NCI-H510A treated with DMSO at 0.1 percent for 48 hours (cell line): ENCODE results near the gene ACAD8.
"Not testable (repeated sequence)": the region's sequence is repeated elsewhere in the genome, so short reads cannot be mapped to it uniquely, and the experiment has no call there.

Experiments used
- DNase-seq: peaks from one replicate; lab custom pipeline; 2025; lab: John Stamatoyannopoulos, UW

Gene ACAD8

DNA sequence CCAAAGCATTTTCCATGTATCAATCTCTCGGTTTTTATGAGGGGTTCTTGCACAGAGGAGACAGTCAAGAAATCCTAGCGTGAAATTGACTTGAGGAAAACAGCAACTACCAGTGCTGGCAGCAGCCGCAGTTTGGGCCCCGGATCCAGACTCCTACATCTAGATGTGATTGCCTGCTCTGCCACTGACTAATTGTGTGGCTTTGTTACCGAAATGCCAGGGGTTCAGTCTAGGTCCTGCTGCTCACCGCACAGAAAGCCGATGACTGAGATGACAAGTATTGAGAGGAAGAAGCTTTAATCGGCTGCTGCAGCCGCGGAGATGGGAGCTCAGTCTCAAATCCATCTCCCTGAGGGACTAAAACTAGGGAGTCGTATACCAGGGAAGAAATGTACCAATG is 14.6 kb downstream of the ACAD8 start:
- DNase-seq, result no peak

DNA sequence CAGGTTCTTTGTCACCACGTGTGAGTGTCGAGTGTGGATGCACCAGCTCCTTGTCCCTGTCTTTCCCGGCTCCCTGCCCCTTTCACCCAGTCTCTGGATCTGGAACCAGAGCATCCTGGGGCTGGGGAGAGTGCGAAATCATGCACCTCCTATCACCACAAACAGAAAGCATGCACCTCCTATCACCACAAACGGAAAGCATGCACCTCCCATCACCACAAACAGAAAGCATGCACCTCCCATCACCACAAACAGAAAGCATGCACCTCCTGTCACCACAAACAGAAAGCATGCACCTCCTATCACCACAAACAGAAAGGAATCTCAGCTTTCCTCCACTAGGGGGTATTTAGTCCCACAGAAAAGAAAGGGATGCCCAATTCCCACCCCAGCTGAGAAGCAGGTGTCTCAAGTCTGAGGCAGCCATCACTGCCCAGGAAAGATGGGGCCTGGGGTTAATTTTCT is 16.9 kb downstream of the ACAD8 start:
- DNase-seq, result no peak

- DNase-seq, result no peak
Measured at GRCh38 chr11:134271978-134272377, 18.6 kb downstream of the ACAD8 start.

DNA sequence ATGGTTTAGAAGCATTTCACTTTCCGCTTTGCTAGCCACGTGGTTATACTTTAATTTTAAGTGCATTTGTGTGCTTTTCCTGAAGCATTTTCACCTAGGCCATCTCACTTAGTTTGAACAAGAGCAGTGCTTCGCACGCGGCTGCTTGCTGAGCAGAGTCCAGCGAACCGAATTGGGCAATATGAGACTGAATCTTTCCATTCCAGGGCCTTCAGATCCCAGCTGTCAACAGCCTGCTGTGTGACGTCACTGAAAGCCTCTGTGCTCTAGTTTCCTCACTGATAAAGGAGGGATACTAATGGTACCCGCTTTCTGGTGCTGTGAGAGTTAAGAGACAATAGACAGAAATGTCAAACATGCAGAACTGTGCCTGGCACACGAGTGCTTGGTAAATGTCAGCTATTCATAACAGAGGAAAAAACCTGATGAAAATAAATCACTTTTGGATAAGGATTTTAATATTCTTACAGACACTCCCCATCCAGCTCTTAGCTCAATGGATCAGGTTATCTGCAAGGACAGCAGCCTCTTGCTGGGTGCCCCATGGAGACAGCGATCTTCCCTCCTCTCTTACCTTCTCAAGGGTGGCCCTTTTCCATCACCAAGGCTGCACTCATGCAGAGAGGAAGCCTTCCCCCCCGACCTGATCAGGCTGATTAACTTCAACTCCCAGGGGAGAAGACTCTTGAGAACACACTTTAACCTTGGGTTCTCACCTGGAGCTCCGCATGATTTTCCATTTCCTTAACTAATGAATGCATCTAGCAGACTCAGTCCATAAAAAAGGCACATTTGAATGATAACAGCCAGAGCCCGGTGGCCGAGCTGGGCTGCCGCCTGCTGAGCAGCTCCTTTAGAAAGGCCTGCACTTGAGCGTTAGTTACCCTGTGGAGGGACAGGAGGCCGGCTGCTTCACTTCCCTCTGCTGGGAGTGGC is 19.3 kb downstream of the ACAD8 start:
- DNase-seq, result no peak

DNA sequence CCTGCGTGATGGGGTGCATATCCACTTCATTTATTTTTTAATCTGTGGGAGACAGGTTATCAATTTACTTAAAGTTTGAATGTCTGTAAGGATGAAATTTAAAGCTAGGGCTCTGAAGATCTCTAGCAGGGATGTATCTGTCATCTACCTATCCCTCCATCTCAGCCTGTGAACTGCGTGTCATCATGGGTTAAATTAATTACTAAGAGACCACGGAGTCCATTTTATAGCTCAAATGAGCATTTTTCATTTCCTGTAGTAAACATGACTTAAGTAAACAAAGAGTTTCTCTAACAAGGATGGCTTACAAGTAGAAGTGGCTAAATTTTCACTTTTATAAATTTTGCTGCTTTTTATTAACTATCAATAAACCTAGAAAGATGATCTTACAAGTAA is 19.9 kb downstream of the ACAD8 start:
- no peak for DNase-seq

DNA sequence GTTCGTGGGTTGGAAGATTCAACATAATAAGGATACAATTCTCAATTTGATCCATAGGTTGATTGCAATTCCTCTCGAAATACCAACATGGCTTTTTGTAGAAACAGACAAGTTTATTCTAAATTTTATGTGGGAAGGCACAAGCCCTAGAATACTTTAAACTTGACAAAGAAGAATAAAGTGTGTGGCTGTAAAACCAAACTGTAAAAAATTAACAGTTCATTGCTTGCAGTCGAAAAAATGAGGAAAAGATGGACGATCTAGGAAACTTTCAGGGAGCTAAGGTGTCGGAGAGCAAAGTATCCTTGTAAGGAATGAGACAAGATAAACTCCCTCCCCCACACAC is 21.8 kb downstream of the ACAD8 start:
- DNase-seq, result no peak

GRCh38 chr11:134275534-134276395 is 22.4 kb downstream of the ACAD8 start, which contains the start of gene GLB1L3:
Gene GLB1L3 (plus strand): TSS chr11:134276379. CDS start chr11:134276741, 362 bp downstream.
- DNase-seq, result no peak

DNA sequence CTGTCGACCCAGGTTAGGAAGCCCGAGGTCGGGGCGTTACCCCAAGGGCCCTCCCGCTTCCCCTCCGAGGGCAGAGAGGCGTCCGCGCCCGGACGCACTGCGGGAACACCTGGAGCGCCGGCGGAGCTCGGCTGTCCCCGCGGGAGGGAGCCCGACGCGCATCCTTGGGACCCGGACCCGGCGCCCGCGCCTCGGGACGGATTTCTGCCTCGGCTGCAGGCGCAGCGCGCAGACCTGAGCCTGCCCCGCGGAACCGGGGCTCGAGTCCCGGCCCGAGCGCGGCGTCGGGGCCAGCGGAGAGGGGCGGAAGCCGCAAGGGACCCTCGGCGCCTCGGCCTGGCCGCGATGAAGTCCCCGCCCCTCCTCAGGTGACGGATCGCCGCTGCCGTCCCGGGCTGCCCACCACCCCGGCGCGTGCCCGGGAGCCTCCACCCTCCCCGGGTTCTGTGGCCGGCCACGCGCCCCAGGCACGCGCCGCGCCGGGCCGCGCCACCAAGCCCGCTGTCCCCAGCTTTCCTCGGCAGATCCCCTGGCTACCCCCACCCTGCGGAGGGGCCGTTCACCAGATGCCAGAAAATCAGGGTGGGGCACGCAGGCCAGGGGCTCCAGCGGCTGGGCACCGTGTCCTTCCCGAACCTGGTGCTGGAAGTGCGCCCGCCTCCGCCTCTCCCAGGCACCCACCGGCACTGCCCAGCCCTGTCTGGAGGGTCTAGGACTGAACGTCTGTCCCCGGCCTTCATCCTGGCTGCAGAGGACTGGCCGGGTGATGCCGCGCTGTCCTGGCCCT is 23.2 kb downstream of the ACAD8 start:
- no peak for DNase-seq

DNA sequence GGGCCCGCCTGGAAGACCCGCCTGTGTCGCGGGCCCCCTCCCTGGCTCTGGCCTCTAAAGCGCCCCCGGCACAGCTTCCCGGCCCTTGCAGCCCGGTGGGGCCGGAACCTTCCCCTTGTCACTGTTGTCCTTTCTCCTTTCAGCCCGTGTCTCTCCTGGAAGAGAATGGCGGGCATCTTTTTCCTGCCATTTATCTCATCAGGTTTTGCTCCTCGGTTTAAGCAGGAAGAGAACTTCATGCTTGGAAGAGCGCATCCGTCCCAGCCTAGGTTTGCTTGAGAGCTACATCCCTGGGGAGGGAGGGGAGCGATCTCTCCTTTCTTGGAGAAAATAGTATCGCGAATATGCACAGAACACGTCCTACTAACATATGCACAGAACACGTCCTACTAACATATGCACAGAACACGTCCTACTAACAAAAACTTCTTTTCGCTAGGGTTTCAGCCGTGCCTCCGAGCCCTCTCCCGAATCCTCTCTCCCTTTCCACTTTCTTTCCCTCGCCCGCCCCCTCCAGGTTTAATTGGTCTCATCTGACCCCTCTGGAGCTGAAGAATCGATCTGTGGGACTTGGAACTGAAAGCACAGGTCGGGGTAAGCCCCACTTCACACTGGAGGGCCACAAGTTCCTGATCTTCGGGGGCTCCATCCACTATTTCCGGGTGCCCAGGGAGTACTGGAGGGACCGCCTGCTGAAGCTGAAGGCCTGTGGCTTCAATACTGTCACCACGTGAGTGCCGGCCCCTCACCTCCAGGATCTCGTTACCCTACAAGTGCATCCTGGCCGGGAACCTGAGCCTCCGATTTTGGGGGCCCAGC is 24.0 kb downstream of the ACAD8 start:
- no peak for DNase-seq

- no peak for DNase-seq
Measured at GRCh38 chr11:134278356-134278755, 25.0 kb downstream of the ACAD8 start.

GRCh38 chr11:134281635-134282034 is 28.3 kb downstream of the ACAD8 start:
- not testable (repeated sequence) for DNase-seq

DNA sequence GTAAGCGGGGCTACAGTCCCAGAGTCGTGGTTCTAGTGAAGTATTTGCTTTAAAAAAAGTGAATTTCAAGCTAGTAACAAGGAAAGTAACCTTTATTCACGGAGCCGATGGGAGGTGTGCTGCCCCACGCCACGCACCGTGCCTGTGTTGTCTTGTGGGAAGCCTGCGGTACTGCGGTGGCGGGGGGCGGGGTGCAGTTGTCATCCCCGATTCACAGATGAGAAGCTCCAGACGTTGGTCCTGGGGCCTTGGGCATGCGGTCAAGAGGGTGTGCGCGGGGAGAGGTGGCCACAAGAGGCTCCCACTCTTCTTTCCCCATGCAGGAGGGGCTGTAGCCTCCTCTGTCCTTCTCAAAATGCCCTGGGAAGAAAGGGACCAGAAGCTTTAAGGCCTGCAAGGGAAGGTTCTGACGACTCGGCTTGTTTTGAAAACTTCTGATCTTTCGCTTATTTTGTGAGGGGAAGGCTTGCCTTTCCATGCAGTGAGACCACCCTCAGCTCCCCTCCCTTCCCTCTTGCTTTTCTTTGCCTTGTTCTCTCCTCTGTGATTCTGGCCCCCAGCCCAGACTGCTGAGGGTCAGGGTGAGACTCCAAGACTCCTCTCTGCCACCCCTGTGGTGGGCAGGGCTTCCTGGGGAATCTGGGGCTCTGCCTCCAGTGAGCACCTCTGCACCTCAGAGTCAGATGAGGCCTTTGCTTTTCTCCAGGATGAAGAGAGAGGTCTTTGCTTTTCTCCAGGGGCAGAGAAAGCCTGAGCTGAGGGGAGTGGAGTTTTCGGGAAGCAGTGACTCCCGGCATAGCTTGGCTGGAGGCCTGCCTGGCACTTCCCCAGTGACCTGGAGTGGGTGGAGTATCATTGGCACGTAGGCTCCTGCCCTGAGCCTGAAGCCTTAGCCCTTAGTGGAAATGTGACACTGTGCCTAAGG is 29.0 kb downstream of the ACAD8 start:
- DNase-seq, result no peak

DNA sequence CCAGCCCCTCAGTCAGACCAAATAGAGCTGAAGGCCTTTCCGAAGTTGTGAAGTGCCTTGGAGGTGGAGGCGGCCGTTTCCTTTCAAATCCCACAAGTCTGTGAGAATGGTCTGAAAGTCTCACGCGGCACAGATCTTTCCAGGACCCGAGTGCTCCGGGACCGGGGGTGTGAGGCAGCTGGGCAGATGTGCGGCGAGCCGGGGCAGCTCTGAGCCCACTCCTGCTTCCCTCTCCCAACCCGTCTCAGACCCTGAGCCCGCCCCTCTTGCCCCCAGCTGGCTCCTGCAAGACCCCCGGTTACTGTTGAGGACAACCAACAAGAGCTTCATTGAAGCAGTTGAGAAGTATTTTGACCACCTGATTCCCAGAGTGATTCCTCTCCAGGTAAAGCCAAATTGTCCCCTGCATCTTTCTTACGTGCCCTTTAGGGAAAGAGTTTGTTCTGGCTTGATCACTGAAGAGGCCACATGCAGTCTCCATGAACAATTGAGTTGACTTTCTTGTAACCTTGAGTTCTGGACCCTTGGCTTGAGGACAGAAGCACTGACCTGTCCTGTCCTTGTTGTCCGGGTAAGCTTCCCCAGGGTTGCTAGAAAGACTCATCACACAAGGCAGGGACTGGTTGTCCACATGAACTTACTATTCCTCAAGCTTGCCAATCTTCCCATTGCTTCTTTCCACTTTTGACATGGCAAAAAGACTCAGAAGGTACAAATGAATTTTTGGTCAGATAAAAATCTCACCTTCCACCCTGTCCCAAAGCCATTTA is 30.3 kb downstream of the ACAD8 start:
- no peak for DNase-seq

- not testable (repeated sequence) for DNase-seq
Measured at GRCh38 chr11:134284349-134284748, 31.0 kb downstream of the ACAD8 start.

DNA sequence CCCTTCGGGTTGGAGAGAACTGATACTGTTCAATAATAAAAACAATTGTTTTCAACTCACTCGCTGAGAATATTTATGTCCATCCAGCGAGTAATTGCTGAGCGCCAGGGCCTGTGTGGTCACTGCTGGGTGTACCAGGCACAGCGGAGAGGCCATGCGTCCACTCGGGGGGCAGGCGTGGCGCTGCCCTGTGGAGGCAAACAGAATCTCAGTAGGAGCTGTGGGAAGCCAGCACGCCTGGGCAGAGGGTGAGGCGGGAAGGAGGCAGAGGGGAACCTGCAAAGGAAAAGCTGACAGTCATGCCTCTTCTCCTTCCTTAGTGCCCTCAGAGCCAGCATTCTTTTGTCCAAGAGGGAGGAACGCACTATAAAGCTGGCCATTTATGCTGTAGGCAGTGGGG is 34.2 kb downstream of the ACAD8 start:
- no peak for DNase-seq

DNA sequence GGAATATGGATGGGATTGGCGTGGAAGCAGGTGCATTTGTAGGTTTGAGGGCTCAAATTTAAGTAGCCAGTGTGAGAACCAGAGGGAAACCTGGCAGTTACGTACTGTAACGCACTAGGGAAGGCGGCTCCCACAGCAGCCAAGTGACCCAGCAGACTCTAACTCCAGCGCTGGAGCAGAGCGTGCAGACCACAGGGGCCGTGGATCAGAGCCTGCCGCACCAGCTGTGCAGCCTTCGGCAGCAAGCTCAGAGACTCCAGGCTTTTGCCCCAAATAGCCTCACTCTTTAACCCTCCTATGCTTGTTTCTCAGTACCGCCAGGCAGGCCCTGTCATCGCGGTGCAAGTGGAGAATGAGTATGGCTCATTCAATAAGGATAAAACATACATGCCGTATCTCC is 35.1 kb downstream of the ACAD8 start:
- DNase-seq, result no peak

DNA sequence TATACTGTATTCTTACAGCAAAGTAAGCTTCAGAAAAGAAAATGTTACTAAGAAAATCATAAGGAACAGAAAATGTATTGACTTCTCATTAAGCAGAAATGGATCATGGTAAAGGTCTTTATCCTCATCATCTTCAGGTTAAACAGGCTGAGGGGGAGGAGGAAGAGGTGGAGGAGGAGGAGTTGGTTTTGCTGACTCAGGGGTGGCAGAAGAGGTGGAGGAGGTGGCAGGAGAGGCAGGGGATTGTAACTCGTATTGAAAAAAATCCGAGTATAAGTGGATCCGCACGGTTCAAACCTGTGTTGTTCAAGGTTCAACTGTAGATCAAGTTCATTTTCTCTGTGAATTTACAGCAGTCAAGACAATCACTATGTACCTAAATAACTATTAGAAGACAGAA is 35.8 kb downstream of the ACAD8 start:
- DNase-seq, result no peak

GRCh38 chr11:134289789-134290188 is 36.4 kb downstream of the ACAD8 start:
- no peak for DNase-seq

DNA sequence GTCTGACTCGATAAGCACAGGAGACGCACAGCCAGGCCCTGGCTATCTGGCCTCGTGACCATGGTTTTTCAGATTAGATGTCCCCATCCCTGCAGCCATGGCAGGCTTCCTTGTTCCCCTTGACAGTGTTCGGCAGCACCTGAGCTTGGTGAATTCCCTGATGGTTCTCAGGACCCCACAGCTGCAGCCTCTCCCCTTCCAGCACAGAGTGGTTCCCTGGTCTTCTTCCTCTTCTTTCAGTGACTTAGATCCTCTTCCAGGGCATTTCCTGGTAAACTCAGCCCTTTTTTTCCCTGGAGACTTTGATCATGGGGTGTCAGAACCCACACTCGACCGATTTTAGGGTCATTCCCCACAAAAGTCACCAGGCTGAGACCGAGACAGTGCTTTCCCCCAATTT is 37.3 kb downstream of the ACAD8 start:
- no peak for DNase-seq
